ENCODE measurements around the gene TCTN3.
"Not testable (repeated sequence)": the region's sequence is repeated elsewhere in the genome, so short reads cannot be mapped to it uniquely, and the experiment has no call there.

TCTN3 gene, protein sequence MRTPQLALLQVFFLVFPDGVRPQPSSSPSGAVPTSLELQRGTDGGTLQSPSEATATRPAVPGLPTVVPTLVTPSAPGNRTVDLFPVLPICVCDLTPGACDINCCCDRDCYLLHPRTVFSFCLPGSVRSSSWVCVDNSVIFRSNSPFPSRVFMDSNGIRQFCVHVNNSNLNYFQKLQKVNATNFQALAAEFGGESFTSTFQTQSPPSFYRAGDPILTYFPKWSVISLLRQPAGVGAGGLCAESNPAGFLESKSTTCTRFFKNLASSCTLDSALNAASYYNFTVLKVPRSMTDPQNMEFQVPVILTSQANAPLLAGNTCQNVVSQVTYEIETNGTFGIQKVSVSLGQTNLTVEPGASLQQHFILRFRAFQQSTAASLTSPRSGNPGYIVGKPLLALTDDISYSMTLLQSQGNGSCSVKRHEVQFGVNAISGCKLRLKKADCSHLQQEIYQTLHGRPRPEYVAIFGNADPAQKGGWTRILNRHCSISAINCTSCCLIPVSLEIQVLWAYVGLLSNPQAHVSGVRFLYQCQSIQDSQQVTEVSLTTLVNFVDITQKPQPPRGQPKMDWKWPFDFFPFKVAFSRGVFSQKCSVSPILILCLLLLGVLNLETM

DNA sequence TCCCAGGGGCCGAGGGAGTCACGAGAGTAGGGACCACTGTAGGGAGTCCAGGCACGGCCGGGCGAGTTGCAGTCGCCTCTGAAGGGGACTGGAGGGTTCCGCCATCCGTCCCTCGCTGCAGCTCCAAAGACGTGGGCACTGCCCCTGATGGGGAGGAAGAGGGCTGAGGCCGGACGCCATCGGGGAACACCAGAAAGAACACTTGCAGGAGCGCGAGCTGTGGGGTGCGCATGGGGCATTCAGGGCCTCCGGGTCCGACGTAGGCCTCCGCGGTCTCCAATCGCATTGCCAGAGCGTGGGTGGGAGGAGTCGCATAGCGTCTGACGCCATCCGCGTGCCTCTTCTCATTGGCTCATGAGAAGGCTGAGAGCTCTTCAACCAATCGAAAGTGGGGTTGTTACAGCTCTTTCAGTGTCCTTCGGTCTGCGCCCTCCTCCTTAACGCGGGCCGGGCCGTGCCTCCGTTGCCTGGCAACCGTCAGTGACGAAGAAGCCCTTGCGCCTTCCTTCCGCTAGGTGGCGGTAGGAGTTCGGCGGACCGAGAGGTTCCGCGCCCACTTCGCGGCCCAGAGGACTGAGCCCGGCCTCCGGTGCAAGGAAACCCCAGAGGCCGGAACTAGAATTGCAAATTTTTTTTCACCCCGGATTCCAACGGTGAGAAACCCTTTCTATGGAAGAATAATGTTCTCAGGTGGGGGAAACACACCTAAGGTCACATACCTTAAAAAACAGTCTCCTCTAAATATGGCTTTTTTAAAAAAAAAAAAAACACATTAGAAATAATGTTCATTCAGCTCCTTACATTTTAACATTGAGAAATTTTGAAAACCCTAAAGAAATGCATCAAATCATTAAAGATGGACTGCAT, at the start of gene TCTN3:
Gene TCTN3, minus strand, starts transcription at position 260 of the 867 bp plus-strand sequence. Its CDS starts 28 bp downstream, at position 232.
- peak; percentile 95 for DNase-seq

DNA sequence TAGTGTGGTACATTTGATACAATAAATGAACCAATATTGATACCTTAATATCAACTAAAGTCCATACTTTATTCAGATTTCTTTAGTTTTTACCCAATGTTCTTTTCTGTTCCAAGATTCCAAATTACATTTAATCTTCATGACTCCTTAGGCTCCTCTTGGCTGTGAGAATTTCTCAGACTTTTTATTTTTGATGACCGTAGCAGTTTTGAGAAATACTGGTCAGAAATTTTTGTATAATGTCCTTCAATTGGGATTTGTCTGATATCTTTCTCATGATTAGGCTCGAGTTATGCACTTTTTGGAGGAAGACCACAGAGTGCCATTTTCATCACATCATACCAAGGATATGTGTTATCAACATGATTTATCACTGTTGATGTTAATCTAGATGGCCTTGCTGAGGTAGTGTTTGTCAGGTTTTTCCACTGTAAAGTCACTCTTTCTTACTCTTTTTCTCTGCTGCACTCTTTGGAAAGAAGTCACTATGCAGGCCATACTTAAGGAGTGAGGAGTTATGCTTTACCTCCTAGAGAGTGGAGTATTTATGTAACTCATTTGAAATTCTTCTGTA, 49.3 kb upstream of the TCTN3 start:
- no peak for DNase-seq

- peak; percentile 40 for DNase-seq
Measured at GRCh38 chr10:95742485-95742884, 48.8 kb upstream of the TCTN3 start.

- DNase-seq: peak; percentile 3
Measured at GRCh38 chr10:95741807-95742467, 48.2 kb upstream of the TCTN3 start.

- DNase-seq: no peak
Measured at GRCh38 chr10:95739056-95739455, 45.3 kb upstream of the TCTN3 start.

DNA sequence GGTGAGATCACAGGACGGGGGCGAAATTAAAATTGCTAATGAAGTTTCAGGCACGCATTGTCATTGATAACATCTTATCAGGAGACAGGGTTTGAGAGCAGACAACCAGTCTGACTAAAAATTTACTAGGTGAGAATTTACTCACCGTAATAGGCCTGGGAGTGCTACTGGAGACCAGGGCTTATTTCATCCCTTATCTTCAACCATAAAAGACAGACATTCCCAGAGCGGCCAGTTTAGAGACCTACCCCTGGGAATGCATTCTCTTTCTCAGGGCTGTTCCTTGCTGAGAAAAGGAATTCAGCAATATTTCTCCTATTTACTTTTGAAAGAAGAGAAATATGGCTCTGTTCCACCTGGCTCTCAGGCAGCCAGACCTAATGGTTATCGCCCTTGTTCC, 39.2 kb upstream of the TCTN3 start:
- not testable (repeated sequence) for DNase-seq

GRCh38 chr10:95730233-95730632, 36.5 kb upstream of the TCTN3 start:
- no peak for DNase-seq

DNA sequence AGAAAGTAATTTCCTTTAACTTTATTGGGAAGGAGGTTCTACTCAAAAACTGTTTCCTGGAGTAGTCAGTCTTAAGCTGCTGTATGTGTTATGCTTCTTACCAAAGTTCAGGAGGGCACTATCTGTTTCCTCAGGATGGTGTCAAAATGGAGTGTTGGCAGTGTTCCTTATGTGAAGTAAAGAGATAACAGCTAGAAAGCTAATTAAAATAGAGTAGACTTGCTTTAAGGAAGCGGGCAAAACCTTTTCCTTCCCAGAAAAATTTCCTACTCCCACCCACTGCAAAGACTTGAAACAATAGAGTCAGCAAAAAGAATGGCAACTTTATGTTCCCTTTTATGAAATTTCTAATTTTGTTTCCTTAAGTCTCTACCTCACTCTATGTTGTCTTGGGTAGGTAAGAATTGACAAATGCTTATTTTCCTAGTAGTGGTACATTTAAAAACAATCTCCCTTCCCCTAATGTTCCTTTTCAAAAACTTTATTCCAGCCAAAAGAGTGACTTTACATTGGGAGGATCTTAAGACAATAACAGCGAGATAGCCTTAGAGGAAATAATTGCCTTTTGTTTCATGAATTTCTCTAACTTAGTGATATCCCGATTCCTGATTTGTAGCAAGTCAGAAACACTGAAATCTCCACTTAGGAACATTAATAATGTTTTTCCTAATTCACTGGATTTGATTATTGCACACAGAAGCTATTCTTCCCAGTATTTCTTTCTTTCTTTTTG, 35.8 kb upstream of the TCTN3 start:
- DNase-seq: no peak

DNA sequence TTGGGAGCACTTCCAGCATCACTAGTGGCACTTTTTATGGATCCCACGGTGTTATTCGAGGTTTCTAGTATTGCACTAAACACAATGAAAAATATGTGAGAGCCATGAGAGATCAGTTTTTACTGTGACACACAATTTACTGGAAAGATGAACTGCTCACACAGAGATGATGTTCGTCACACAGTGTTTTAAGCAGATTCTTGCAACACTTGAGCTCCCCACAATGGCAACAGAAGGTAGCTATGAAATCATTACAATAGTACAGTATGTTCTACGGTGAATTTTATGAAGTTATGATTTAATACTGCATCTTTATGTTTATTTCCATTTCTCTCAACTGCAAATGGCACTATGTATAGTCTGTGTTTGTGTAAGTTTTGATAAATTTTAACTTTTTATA, 34.8 kb upstream of the TCTN3 start:
- DNase-seq: no peak

GRCh38 chr10:95722496-95722895, 28.8 kb upstream of the TCTN3 start:
- not testable (repeated sequence) for DNase-seq

- DNase-seq: not testable (repeated sequence)
Measured at GRCh38 chr10:95720745-95721144, 27.0 kb upstream of the TCTN3 start.

DNA sequence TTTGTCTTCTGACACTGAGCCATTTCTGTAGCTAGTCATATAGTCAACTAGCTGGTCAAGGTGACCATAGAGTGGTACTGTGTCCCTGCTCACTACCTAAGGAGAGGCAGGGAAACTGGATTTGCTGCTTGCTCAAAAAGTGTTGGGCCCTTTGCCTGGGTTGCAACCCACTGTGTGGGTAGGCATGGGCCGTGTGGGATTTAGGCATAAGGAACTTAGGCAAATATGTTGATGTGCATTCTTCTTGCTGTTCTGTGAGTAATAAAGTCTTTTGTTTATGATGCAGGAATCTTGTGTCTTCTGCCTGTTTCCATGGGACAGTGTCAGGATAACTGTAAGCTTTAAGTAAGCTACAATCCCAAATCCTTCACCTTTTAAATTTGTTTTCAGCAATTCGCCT, 23.1 kb upstream of the TCTN3 start:
- no peak for DNase-seq

DNA sequence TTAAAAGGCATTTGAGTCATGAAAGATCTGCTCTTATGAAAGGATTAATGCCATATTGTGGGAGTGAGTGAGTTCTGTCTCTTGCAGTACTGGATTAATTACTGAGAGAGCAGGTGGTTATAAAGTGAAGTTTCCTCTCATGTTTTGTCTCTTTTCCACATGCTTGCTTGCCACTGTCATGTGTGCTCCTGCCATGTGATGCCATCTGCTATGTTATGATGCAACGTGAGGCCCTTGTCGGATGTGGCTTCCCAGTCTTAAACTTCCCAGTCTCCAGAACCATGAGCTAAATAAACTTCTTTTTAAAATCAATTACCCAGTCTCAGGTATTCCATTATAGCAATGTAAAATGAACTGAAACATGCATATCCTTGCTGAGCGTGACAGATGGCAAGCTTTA, 22.7 kb upstream of the TCTN3 start:
- no peak for DNase-seq

GRCh38 chr10:95711492-95711891, 17.8 kb upstream of the TCTN3 start:
- DNase-seq: no peak

DNA sequence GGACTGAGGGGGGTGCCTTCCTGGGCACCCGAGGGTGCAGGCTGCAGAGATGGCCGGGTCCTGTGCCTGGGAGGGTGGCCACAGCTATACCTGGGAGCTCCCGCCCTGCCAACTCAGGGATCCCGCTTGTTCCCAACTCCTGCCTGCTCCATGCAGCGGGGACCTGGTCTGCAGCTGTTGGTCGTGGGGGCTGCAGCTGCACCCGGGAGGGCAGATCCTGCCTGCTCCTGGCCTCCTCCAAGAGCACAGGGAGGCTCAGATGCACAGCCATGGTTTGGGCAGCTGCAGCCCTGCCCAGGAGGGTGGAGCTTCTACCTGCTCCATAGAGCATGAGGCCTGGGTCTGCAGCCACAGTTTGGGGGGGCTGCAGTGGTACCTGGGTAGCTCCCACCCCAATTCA, 13.3 kb upstream of the TCTN3 start:
- no peak for DNase-seq

DNA sequence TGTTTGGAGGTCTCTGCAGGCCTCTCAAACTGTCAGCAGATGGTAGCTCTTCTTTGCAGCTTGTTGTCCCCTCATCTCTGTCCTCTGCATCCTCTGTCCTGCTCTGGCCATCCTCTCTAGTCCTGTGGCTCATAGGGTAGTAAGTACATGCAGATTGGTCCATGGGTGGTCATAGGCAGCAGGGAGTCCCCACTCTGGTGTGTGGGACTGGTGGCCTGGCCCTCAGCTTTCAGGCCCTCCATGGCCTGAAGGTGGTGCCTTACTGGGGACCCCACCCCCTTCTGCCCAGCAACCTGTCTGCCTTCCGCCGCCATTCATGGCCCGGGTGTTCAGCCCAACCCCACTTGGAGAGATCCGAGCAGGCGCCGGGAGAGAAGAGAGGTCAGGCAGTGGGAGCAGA, 12.8 kb upstream of the TCTN3 start:
- no peak for DNase-seq

- DNase-seq: no peak
Measured at GRCh38 chr10:95698415-95698814, 4.7 kb upstream of the TCTN3 start.

DNA sequence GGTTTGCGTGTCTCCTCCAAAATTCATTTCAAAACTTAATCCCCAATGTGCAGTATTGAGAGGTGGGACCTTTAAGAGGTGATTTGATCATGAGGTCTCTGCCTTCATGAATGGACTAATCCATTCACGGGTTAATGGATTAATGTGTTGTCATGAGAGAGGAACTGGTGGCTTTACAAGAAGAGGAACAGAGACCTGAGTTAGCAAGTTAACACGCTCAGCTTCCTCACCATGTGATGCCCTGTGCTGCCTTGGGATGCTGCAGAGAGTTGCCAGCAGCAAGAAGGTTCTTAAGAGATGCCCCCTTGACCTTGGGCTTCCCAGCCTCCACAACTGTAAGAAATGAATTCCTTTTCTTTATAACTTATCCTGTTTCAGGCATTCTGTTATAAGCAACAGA, 3.7 kb upstream of the TCTN3 start:
- DNase-seq: no peak

- no peak for DNase-seq
Measured at GRCh38 chr10:95694665-95695064, 938 bp upstream of the TCTN3 start.

DNA sequence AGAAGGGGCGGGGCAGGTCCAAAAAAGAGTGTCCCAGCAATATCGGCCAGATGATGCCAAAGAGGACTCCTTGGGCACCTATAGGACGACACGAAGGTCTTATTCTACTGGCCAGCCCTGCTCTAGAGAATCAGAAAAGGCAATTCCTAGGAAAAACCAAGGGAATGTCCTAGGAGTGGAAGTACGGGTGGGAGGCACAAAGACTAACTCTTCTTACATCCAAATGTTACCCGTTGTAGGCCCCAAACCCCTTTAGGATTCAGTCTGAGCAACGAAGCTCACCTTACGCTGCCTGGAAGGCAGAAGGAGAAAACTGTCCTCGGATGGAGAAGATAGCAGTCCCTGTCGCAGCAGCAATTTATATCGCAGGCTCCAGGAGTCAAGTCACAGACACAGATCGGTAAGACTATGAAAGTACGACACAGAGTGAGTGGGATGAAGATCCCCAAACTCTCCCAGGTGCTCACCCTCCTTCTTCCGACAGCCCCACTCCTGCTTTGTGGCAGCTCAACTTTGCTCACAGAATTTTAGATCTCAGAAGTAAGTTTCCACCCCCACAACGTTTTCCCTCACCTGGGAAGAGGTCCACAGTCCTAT, 558 bp downstream of the TCTN3 start:
- no peak for DNase-seq

GRCh38 chr10:95691281-95691680, 2.4 kb downstream of the TCTN3 start:
- DNase-seq: no peak

- DNase-seq: no peak
Measured at GRCh38 chr10:95688648-95689047, 5.1 kb downstream of the TCTN3 start.
